GM21423 (cell line): Measurements from ENCODE around the gene TMPRSS9.
A peak's percentile ranks its signal among the peaks of the same experiment; 100 is the strongest.

Source experiments
- ATAC-seq: cut with Tn5 transposase; IDR thresholded peaks from one replicate; pipeline ENCODE4 v1.9.1; 2021; ENCODE audit warnings: mild to moderate bottlenecking, moderate library complexity; ENCODE audit not compliant: unreplicated experiment

Gene TMPRSS9

GRCh38 chr19:2359992-2360685 lies at the start of gene TMPRSS9:
TMPRSS9 (plus strand) TSS chr19:2360265; CDS start chr19:2389786, 29,521 bp downstream.
- ATAC-seq, result no peak

- ATAC-seq, result no peak
Measured at GRCh38 chr19:2311093-2311492, 49.0 kb upstream of the TMPRSS9 start.

GRCh38 chr19:2312820-2313501 lies 47.1 kb upstream of the TMPRSS9 start:
- no peak for ATAC-seq

- no peak for ATAC-seq
Measured at GRCh38 chr19:2315121-2315817, 44.8 kb upstream of the TMPRSS9 start.

- no peak for ATAC-seq
Measured at GRCh38 chr19:2315818-2316353, 44.2 kb upstream of the TMPRSS9 start.

GRCh38 chr19:2317300-2317699 lies 42.8 kb upstream of the TMPRSS9 start:
- ATAC-seq, result no peak

GRCh38 chr19:2317756-2318155 lies 42.3 kb upstream of the TMPRSS9 start:
- no peak for ATAC-seq

GRCh38 chr19:2318923-2319322 lies 41.1 kb upstream of the TMPRSS9 start:
- ATAC-seq, result no peak

- no peak for ATAC-seq
Measured at GRCh38 chr19:2319551-2319950, 40.5 kb upstream of the TMPRSS9 start.

GRCh38 chr19:2320049-2320448 lies 40.0 kb upstream of the TMPRSS9 start:
- no peak for ATAC-seq

GRCh38 chr19:2320939-2321338 lies 39.1 kb upstream of the TMPRSS9 start:
- ATAC-seq, result no peak

- no peak for ATAC-seq
Measured at GRCh38 chr19:2321565-2322283, 38.3 kb upstream of the TMPRSS9 start.

GRCh38 chr19:2323707-2324106 lies 36.4 kb upstream of the TMPRSS9 start:
- no peak for ATAC-seq

GRCh38 chr19:2324220-2324948 lies 35.7 kb upstream of the TMPRSS9 start:
- ATAC-seq, result no peak

- no peak for ATAC-seq
Measured at GRCh38 chr19:2325281-2326046, 34.6 kb upstream of the TMPRSS9 start.

GRCh38 chr19:2326699-2327360 lies 33.2 kb upstream of the TMPRSS9 start:
- ATAC-seq, result no peak

- ATAC-seq, result no peak
Measured at GRCh38 chr19:2327773-2328400, 32.2 kb upstream of the TMPRSS9 start.

- peak; percentile 51 for ATAC-seq
Measured at GRCh38 chr19:2328401-2329148, 31.5 kb upstream of the TMPRSS9 start, which contains the start of the genes LSM7 and SPPL2B. LSM7 (minus strand) TSS chr19:2328586; CDS start chr19:2328566, 20 bp downstream. SPPL2B (plus strand) TSS chr19:2328684; CDS start chr19:2328710, 26 bp downstream.
